ENCODE results near the gene LGI2. TPM values are rescaled to one million over a fixed set of nuclear protein-coding genes. Genes with fewer than 3 reads are reported as not detected.

Gene LGI2
- total RNA-seq, result under 0.01 and 0.85 TPM in 2 replicates

GRCh38 chr4:25030277-25031076, at the start of gene LGI2:
Gene LGI2, minus strand, starts transcription at chr4:25030946. Its CDS starts 253 bp downstream, at chr4:25030693.

Other genes with a start within 250 kb of the LGI2 start
- gene SOD3, start 235.4 kb downstream of the LGI2 start, total RNA-seq, result 9.4 and 156 TPM in 2 replicates
- 4.6 and 10.1 TPM in 2 replicates for gene CCDC149, start 117.9 kb downstream of the LGI2 start, total RNA-seq
- 6.7 and 8.5 TPM in 2 replicates for gene SEPSECS, start 129.5 kb upstream of the LGI2 start, total RNA-seq
- 27.3 and 46.4 TPM in 2 replicates for gene PI4K2B, start 203.1 kb upstream of the LGI2 start, total RNA-seq

Measured in regular cardiac myocyte (primary cell).